Activated CD4-positive, alpha-beta T cell treated with anti-CD3 and anti-CD28 coated beads, Interleukin-10, Interleukin-2, amounts not matched to agents 100 ng/mL and 50 ng/mL, durations not matched to agents 16 hours and 8 hours (primary cell): ENCODE results near the gene LMAN1L.

Experiments used
- DNase-seq: peaks from one replicate; pipeline ENCODE4 v3.0.0-alpha.2; 2020

LMAN1L gene

DNA sequence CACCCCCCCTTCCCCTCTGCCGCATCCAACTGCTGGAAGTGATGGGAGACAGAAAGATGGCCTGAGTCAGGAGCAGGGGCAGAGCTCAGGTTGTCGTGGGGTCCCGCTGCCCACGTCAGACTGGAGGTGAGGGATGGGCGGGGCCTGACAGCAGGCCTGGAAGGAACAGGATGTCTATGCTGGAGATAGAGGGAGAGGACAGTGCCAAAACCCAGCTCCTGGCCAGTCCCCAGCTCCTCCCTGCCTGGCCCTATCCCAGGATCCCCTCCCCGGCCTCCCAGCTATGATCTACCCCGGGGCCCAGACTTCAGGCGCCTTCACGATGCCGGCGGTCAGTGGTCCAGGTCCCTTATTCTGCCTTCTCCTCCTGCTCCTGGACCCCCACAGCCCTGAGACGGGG is at the start of gene LMAN1L:
TSS of gene LMAN1L (plus strand) at position 303 of the 400 bp plus-strand sequence. CDS start at position 323, 20 bp downstream.
- no peak for DNase-seq

DNA sequence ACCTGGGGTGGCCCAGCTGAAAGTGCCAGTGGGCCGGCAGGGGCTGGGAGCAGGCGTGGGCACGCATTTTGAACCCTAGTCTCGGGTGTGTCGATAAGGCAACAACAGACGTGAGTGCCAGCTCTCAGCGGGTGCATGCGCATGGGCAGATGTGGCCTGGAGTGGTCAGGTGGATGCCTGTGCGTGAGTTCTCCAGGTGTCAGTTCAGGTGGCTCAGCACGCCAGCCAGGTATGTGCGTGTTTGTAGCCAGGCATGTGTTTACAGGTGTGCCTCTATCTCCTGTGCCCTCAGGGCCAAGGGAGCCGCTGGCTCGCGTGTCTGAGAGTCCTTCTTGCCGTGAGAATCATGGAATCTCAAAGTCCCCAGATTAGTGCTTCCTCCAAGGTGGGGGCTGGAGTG is 49.2 kb upstream of the LMAN1L start:
- DNase-seq, result no peak

DNA sequence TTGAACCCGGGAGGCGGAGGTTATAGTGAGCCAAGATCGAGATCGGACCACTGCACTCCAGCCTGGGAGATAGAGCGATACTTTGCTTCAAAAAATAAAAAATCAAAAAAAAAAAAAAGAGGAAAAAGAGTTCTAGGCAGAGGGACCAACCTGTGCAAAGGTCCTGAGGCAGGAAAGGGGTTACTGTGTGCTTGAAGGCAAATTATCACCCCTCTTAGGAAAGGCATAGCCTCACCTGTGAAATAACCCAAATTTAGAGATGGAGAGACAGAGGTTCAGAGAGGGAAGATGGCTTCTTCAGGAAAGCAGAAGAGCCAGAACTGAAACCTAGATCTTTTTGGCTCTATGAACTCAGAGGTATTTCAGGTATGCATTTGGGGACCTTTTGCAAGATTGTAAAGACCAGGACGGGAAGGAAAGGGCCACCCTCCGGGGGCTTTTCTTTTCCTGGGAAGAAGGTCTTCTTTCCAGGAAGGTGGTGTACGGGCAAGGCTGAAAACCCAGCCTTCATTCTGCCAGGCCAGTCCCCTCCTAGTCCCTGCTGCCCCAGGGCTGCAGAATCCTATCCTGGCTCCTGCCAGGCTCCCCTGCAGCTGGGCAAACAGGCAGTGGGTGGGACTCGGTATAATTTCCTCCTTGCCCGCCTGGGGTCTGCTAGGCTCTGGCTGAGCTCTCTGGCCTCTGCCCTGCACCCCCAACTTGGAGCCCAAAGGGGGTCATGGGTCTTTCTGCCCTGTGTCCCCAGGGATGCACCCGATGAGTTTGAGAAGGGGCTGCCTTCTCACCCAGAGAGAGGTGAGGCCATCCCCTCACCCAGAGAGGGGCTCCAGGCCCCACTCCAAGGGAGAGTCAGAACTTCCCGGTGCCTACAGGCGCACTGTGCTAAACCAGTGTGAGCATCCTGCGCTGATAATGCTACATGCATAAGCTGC is 45.2 kb upstream of the LMAN1L start:
- DNase-seq, result no peak

DNA sequence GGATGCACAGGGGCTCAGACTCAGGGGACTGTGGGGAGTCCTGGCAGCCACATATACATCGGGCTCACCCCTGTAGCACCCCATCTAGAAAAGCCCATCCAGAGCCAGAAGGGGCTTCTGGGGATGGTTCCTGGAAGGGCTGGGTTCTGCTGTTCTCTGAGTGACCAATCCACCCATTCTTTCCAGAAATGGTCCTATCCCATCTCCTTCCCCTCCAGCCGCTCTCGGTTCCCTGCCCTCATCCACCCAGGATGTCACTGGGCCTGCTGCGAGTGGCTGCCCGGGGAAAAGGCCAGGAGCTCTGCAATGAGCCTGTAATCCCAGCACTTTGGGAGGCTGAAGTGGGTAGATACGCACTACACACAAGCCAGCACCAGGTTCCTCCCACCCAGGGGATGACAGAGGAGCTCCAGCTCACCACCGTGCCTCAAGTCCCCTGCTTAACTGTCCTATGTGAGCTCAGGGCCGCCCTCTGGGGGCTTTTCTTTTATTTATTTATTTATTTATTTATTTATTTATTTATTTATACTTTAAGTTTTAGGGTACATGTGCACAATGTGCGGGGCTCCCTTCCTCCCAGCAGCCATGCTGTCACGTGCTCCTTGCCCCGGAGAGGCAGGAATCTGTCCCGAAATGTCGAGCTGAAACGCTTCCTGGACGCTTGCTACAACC is 44.4 kb upstream of the LMAN1L start:
- no peak for DNase-seq

DNA sequence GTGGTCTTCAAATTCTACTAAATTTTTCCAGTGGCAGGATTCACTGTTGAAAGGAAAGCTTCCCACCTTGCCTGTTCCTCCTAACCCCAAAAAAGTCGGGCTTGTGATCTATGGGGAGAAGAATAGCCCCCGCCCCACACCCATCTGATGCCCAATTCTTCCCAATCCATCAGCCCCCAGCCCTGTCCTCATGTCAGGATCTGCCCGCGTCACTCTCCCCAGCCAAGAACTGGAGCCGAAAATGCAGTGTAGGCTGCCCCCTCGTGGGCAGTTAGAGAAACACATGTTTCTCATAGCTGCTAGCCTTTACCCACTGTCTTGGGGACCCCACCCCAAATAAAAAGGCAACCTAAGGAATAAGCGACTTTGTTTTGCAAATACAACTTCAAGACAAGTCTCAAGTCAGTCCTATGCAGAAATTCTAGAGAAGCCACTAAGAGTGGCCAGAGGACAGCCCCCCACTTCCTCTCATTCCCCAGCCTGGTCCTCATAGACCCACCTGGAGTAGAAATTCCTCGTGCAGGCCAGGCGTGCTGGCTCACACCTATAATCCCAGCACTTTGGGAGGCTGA is 43.8 kb upstream of the LMAN1L start:
- peak; percentile 78 for DNase-seq

DNA sequence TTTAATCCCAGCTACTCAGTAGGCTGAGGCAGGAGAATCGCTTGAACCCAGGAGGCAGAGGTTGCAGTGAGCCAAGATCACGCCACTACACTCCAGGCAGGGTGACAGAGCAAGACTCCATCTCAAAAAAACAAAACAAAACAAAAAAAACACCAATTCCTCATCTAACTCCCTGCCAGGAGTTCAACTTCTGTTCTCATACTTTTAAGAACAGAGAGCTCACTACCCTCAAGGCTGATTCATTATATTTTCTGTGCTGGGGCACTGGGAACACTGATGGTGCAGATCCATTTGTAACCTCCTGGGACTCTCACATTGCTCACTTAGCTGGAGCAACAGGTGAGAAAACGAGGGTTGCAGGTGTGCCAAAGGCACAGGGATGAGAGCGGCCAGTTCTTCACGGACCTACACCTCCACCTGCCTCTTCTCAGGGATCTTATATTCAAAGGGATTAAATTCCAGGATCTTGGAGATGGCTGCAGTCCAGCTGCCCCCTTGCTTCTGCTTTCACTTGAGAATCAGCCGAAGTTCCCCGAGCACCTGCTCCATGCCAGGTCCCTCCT is 43.1 kb upstream of the LMAN1L start:
- DNase-seq, result no peak

DNA sequence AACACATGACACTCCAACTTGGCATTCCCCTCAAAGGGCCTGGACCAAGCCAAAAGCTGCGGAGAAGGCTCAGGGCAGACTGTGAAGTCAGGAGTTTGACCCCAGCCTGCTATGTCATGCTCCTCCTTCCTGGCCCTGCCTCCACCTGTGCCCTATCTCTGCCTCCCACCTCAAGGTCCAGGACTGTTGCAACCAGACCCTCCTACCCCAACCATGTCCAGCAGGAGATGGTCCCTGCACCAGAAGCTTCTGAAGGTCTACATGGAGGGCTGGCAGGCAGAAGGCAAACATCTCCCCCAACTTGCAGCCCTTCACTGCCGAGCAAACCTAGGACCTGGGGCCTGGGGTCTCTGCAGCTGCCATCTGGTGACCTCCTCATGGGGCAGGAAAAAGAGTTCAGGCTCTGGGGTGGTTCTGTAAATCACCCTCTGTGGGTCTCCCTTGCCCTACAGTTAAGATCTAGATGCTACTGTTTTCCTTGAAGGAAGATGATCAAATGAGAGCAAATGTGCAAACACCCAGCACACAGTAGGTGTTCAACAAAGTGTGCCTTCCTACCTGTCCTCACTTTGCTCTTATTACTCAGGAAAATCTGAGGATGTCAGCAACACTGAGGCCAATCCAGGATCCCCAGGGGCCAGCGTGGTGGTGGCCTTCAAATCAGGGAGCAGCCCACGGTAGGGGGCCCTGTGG is 42.3 kb upstream of the LMAN1L start:
- DNase-seq, result no peak

DNA sequence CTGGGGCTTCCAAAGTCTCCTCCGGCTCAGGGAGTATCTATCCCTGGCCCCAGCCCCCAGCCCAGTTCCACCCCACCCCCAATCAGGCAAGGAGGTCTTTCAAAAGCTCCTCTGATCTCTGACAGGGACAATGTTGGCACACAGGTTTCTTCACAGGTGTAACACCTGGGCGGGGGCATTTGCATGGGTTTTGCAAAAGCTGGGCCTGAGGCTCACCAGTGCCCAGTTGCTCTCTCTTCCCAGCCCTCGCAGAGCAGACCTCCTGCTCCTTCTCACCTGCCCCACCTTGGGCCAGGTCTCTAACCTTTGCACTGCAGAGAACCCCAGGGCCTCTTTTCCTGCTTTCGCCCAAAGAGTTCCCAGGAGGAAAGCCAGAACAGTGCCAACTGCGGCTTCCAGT is 39.3 kb upstream of the LMAN1L start:
- no peak for DNase-seq

DNA sequence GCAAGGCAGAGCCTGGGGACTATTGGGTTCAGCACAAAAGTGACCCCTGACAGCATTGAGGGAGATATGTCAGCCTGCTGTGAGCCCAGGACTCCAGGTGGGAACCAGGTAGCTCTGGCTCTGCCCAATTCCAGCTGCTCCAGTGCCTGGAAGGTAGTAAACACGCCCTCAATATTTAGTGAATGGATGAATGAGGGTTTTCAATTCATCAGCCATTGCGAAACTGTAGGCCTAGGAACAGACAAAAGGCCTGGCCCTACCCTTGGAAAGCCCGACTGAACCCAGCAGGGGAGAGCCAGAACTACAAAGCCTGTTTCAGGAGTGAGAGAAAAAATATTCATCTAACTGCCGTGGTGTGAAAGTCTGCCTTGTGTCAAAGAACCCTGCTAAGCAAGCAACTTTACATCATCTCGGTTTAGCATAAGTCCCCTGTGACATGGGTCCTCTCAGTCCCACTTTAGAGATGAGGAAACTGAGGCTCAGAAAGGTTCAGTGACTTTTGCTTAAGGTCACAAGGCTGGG is 38.8 kb upstream of the LMAN1L start:
- DNase-seq, result no peak

DNA sequence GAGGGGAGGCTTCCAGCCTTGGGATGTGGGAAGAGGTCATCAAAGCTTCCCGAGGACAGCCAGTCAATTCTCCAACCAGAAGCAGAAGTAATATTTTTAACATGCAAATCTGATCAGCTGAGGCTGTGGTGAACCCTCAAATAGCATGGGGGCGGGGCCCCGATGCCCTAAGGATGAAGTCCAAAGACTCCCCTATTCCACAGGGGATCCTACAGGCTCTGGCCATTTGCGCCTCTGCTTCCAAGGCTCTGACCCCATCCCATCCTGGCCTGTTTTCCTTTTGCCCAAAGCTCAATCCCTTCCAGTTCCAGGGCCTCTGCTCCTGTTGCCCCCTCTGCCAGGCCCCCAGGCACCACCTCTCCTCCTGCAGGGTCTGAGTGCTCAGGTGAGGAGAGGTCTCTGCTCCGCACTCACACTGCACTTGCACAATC is 37.5 kb upstream of the LMAN1L start:
- no peak for DNase-seq

DNA sequence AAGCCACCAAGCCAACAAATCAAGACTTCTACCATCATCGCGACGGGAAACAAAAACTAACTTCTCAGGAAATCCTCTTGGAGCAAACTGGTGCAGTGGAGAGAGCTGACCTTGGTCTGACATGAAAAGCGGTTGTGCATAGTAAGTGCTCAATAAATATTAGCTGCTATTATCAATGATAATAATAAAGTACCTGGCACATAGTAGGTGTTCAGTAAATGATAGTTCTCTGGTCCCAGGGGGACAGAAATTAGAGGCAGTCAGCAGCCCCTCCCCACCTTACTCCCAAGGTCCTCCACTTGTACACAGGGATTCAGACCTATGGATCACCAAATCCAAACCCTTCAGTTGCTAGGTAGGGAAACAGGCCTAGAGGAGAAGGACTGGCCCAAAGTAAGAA is 36.7 kb upstream of the LMAN1L start:
- no peak for DNase-seq

DNA sequence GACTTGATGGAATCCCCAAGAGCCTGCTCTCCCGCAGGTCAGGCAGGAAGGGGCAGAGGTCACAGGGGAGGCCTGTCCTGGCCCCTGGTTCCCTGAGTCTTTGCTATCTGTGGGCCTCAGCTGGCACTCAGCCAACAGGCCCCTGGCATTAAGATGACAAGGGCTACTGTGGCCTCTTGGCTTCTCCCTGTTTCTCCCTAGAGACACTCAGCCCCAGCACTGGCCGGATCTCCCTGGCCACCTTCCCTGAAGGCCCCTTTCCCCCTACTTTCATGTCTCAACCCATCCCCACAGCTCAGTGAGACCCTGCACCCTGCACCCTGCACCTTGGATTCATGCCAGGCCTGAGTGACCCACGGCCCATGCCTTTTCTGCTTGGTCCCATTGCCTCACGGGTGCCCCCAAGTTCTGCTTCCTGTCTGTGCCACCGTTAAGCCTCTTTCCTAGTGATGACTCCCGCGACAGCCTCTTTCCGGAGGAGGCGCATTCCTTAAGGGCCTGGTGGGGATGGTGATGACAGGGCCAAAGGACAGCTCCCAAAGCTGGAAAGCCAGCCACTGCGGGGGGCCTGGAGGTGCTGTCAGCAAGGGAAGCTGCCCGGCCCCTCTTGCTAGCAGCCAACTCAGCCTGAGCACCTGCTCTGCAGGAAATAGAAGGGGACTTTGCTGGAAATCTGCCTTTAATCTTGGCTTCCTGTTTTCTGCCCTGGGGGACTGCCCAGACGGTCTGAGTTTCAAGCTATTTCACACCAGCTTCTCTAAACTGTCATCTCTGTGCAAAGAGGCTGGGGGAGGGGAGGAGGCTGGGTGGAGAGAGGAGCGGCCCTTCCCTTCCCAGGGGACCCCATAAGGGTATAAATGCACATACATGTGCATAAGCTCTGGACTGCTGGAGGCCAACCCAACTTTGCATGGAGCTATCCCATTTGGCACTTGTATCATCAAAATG is 35.5 kb upstream of the LMAN1L start:
- DNase-seq, result peak; percentile 88

DNA sequence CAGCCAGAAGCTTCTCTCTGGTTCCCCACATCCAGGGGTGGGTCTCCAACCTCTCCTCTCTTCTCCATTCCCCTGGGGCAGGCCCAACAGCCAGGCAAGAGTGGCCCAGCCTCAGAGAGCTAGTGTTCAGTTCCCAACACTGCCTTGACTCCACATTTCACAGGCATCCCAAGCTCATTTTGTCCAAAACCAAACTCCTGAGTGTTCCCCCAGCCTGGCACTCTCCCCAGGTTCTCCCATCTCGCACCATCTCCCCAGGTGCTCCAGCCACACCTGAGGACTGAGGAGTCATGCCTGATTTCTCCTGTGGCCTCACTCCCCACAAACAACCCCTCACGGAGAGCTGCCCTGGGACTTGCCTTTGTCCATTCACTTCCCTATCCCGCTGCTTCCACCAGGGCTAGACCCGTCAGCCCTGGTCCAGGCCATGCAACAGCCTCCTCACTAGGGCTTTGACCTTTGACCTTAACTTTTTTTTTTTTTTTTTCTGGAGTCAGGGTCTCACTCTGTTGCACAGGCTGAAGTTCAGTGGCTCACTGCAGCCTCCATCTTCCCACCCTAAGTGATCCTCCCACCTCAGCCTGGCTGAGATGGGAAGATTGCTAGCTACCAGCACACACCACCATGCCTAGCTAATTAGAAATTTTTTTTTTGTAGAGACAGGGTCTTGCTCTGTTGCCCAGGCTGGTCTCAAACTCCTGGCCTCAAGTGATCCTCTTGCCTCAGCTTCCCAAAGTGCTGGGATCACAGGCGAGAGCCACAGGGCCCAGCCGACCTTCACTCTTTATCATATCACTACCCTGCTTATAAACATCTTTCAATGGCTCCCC is 34.7 kb upstream of the LMAN1L start:
- no peak for DNase-seq

DNA sequence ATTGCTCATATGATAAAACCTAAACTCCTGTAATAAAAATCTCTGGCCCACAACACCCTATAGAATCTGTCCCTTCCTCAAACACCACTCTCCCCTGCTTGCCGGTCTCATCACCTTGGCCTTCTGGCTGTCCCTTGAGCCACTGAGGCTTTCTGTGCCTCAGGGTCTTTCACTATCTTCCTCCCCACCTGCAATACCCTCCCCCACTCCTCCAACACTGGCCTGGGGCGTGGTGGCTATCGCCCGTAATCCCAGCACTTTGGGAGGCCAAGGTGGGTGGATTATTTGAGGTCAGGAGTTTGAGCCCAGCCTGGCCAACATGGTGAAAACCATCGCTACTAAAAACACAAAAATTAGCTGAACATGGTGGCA is 34.0 kb upstream of the LMAN1L start:
- DNase-seq, result no peak

DNA sequence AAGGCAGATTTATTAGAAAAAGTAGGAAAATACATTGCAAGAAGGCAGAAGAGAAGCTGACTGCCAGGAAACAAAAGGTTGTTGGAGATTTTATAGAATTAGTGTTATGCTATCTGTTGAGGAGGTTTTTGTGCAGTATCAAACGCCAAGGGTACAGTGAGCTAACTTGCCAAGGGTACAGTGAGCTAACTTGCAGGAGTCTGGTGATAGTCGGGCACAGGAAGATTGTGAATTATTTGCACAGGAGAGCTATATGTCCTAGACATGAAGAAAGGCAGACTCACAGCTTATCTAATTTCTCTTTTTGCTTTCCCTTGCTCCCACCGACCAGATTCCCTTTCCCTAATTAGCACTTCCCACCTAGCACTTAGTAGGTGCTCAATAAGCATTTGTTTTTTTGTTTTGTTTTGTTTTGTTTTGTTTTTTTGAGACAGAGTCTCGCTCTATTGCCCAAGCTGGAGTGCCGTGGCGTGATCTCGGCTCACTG is 33.4 kb upstream of the LMAN1L start:
- no peak for DNase-seq

DNA sequence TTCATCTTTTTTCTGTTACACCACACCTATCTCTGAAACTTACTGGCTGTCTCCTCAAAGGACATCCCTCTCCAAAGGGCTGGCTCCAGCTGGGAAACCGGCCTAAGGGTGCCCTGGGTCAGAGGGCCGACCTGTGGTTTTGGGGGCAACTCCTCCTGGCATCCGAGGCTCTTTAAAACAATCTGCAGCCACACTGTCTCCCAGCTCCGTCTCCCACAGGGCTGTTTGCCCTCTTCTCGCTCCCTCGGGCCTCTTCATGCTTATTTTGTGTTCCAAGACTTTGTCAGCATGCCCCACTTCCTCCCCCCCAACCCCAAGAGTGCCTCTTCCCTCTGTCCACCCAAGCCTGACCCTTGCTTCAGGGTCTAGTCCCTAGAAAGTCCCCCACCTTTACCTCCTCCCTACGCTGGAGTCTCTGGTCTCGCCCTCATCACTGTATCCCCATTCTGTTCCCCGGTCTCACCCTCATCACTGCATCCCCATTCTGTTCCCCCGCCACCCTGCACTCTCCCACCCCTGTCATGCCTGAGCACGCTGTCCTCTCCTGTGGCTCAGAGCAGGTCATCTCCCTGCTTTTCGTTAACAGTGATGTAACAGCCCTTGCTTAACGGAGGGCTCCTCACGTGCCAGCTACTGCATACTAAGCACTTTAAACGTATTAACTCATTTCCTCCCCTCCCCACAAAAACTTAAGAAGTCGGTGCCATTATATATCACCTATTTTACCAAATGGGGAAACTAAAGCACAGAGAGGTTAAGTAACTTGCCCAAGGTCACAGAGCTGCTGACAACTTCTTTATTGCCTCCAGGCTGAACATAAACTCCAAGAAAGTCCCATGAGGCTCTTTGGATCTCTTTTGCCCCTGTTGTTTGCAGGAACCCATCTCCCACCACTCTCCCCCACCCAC is 31.9 kb upstream of the LMAN1L start:
- DNase-seq, result peak; percentile 87

DNA sequence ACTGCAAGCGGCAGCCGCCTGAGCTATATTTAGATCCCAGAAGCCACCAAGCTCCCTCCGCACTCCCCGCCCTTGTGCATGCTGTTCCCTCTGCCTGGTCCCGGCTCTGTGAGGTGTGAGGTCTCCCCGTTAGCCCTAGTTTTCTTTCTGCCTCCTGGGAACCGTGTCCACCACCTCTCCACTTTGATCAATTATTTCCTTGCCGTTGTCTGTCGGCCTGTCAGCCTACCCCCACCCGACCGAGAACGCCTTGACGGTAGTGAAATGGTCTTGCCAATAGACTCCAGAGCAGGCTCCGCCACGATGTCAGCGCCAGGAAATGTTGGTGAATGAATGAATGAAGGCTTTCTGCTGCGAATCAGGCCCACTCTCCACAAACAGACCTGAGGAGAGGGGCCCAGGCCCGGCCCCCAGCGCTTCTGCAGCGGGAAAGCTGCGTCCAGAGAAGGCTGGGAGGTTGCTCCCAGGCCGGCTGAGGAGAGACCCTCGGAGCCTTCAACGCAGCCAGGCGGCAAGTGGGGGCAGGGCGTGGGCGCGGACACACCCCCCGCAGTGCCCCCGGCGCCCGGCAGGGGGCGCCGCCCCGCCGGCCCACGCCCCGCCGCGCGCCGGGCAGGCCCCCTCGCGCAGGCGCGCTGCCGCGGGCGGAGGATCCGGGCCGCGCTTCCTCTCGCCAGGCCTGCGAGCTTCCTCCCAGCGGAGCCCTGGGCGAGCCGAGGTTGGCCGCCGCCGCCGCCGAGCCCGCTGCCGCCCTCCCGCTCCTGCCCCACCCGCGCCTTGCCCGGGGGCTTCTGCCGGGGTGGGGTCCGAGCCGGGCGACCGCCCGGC is 31.0 kb upstream of the LMAN1L start, which contains the start of gene CSK:
TSS of gene CSK (plus strand) at position 650 of the 828 bp plus-strand sequence. CDS start 16,218 bp downstream, outside the sequence.
- DNase-seq, result peak; percentile 87
